GM12891 (cell line): ENCODE results near the gene STING1.
"Not testable (repeated sequence)": the region's sequence is repeated elsewhere in the genome, so short reads cannot be mapped to it uniquely, and the experiment has no call there.

ENCODE experiments used
- PAX5 ChIP-seq: IDR thresholded peaks from 2 replicates; pipeline ENCODE4 v1.6.1; 2011; ENCODE audit warnings: low read length, moderate library complexity, mild to moderate bottlenecking; ENCODE audit not compliant: insufficient read depth, severe bottlenecking
- POLR2A ChIP-seq: IDR thresholded peaks from 2 replicates; pipeline ENCODE4 v1.6.1; 2011; ENCODE audit warnings: low read depth, low read length, control low read depth
- POLR2AphosphoS5 ChIP-seq: IDR thresholded peaks from 2 replicates; pipeline ENCODE4 v1.6.1; 2011; ENCODE audit warnings: low read depth, low read length, control low read depth

DNA sequence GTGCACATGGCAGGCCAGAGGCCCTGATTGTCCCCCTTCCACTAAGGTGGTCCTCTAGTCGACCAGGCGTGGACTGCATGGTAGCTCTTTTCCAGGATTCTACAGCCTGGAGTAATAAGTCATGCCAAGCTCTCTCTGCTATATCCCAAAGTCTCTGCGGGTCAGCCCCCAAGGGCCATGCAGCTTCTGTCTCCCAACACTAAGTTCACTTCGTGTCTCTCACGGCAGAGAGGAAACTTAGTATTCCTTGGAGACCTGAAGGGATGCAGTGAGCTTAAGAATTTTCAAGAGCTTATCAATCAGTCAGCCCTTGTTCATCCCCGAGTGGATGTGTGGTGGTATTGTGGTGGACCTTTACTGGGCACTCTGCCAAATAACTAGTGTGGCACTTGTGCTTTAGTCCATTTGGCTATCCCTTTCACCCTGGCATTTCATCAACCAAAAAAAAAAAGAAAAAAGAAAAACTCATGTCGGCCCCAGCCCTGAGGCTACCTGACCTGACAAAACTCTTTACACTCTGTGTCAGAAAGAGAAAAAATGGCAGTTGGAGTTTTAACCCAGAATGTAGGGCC, 45.4 kb upstream of the STING1 start:
- not testable (repeated sequence) for TF ChIP-seq POLR2A, POLR2AphosphoS5, PAX5
